Renal cortical epithelial cell (primary cell): ENCODE measurements around the gene KLHDC7A. TPM values are rescaled to one million over a fixed set of nuclear protein-coding genes. Genes with fewer than 3 reads are reported as not detected.
"Not testable (repeated sequence)": the region's sequence is repeated elsewhere in the genome, so short reads cannot be mapped to it uniquely, and the experiment has no call there.

ENCODE experiments used
- DNase-seq: peaks from one replicate; pipeline ENCODE4 v3.0.0-alpha.2; 2011; ENCODE audit warnings: low read depth
- total RNA-seq: library from RNA; depleted of rRNA; stranded (reverse); fragments of >200 nt; gene quantifications from 2 replicates; pipeline ENCODE4 v1.2.3, GENCODE V29; 2014

The KLHDC7A gene
- 5.2 and 28.3 TPM in 2 replicates for total RNA-seq

- DNase-seq: peak; percentile 100
These were observed at the start of gene KLHDC7A for GRCh38 chr1:18480315-18481189. Gene KLHDC7A, plus strand, starts transcription at chr1:18480930. Its CDS starts 52 bp downstream, at chr1:18480982.

GRCh38 chr1:18434041-18434440 lies 46.7 kb upstream of the KLHDC7A start:
- DNase-seq: no peak

- DNase-seq: peak; percentile 16
These were observed 40.1 kb upstream of the KLHDC7A start for GRCh38 chr1:18440385-18441226.

GRCh38 chr1:18443587-18444520 lies 36.9 kb upstream of the KLHDC7A start:
- DNase-seq: no peak

- no peak for DNase-seq
These were observed 36.2 kb upstream of the KLHDC7A start for GRCh38 chr1:18444563-18444962.

- DNase-seq: no peak
These were observed 34.0 kb upstream of the KLHDC7A start for GRCh38 chr1:18446751-18447150.

- no peak for DNase-seq
These were observed 33.1 kb upstream of the KLHDC7A start for GRCh38 chr1:18447509-18448220.

- DNase-seq: no peak
These were observed 31.8 kb upstream of the KLHDC7A start for GRCh38 chr1:18448889-18449288.

GRCh38 chr1:18452550-18452949 lies 28.2 kb upstream of the KLHDC7A start:
- peak; percentile 31 for DNase-seq

GRCh38 chr1:18458133-18459092 lies 22.3 kb upstream of the KLHDC7A start:
- no peak for DNase-seq

GRCh38 chr1:18461656-18462055 lies 19.1 kb upstream of the KLHDC7A start:
- DNase-seq: no peak

GRCh38 chr1:18462517-18462916 lies 18.2 kb upstream of the KLHDC7A start:
- not testable (repeated sequence) for DNase-seq

GRCh38 chr1:18463063-18463462 lies 17.7 kb upstream of the KLHDC7A start:
- DNase-seq: no peak

- no peak for DNase-seq
These were observed 16.6 kb upstream of the KLHDC7A start for GRCh38 chr1:18463984-18464664.

- DNase-seq: no peak
These were observed 16.1 kb upstream of the KLHDC7A start for GRCh38 chr1:18464665-18465050.

GRCh38 chr1:18466676-18467075 lies 14.1 kb upstream of the KLHDC7A start:
- no peak for DNase-seq

- no peak for DNase-seq
These were observed 12.2 kb upstream of the KLHDC7A start for GRCh38 chr1:18468570-18468969.

- no peak for DNase-seq
These were observed 11.2 kb upstream of the KLHDC7A start for GRCh38 chr1:18469514-18469913.

GRCh38 chr1:18470671-18471355 lies 9.9 kb upstream of the KLHDC7A start:
- no peak for DNase-seq
